ENCODE data around the gene LILRA6. TPM values are rescaled to one million over a fixed set of nuclear protein-coding genes. Genes with fewer than 3 reads are reported as not detected.
"Not testable (repeated sequence)": the region's sequence is repeated elsewhere in the genome, so short reads cannot be mapped to it uniquely, and the experiment has no call there.

The LILRA6 gene
- total RNA-seq, result under 1 TPM; 0.37 to 0.45 TPM

DNA sequence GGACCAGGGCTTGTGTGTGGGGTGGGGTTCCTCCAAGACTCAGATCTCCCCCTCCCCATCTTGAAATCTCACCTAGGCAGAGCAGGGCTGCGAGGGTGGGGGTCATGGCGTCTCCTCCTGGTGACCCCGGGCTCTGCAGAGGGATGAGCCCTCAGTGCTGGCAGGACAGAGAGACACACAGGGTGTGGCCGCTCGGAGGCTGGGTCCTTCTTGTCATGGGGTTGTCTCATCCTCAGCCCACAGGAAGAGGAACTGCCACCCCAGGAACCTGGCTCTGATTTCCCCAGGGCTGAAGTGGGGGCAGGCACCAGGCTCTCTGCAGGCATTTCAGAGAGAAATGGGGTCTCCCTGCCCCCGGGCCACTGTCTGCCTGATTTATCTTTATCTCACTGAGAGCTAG lies at the start of gene LILRA6:
Gene LILRA6 (minus strand): TSS at position 145 of the 400 bp plus-strand sequence.
- H3K4me1 Mint-ChIP-seq; H3K27me3 Mint-ChIP-seq; CTCF ChIA-PET; H3K4me3 Mint-ChIP-seq; H3K9me3 Mint-ChIP-seq; H3K36me3 Mint-ChIP-seq (ENCODE audit: low read depth); POLR2A ChIA-PET; DNase-seq; H3K27ac Mint-ChIP-seq: not testable (repeated sequence)

GRCh38 chr19:54289160-54289559 lies 46.6 kb upstream of the LILRA6 start:
- CTCF ChIA-PET; H3K9me3 Mint-ChIP-seq; H3K4me3 Mint-ChIP-seq; H3K27ac Mint-ChIP-seq; DNase-seq; POLR2A ChIA-PET; H3K36me3 Mint-ChIP-seq (ENCODE audit: low read depth); H3K4me1 Mint-ChIP-seq: not testable (repeated sequence)
- H3K27me3 Mint-ChIP-seq, result peaks cover 24% of the 10 kb centered on the region

GRCh38 chr19:54287456-54287855 lies 44.9 kb upstream of the LILRA6 start:
- no peak for DNase-seq
- ChIA-PET POLR2A (no interaction called here), CTCF (no interaction called here)
- H3K4me1 Mint-ChIP-seq, result peaks cover 6% of the 10 kb centered on the region
- no peaks in the 10 kb centered on the region for H3K36me3 Mint-ChIP-seq (ENCODE audit: low read depth)
- no peak overlapping the region for H3K27ac Mint-ChIP-seq
- H3K27me3 Mint-ChIP-seq, result peaks cover 24% of the 10 kb centered on the region
- no peak overlapping the region for H3K4me3 Mint-ChIP-seq
- no peaks in the 10 kb centered on the region for H3K9me3 Mint-ChIP-seq

DNA sequence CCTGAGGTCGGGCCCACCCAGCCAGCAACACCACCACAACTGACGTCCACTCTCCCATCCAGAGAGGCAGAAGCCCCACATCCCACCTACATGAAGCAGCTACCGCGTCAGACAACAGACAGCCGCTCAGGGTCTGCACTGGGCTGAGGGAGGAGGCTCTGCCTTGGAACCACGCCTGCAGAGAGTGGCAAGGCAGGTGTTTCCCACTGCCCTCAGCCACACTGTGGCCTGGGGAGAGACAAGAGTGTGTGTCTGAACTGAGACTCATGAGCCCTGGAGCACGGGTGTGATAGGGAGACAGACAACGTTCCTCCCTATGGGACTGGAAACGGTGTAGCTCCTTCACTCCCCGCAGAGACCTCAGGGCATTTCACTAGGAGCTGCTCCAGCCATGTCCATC lies 43.7 kb upstream of the LILRA6 start:
- H3K4me3 Mint-ChIP-seq; CTCF ChIA-PET; H3K27ac Mint-ChIP-seq; POLR2A ChIA-PET; H3K9me3 Mint-ChIP-seq; H3K4me1 Mint-ChIP-seq; DNase-seq; H3K36me3 Mint-ChIP-seq (ENCODE audit: low read depth): not testable (repeated sequence)
- peaks cover 31% of the 10 kb centered on the region for H3K27me3 Mint-ChIP-seq

DNA sequence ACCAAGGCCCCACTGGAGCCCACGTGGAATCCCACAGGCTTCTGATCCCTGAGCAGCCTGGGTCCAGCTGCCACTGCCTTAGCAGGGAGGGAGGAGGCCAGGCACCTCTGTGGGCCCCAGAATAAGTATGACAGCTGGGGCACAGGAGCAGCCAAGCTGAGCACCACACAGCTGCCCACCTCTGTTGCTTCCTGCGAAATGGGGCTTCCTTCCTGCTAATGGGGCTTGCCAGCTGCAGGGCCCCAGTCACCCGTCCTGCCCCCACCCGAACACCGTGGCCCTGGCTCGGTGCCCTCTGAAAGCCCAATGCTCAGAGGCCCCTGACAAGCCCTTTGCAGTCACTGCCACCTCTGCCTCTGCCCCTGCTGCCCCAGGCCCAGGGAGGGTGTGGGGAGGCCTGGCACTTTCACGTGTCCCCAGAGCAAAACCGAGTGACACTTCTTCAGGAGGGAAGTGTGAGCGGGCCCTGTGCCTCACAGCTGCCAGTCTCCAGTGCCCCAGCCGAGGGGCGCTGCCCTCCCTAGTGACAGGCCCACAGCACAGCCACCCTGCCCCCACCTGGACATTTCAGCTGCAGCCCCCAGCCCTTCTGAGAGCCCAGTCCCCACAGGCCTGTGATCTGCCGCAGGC lies 43.0 kb upstream of the LILRA6 start:
- DNase-seq; H3K36me3 Mint-ChIP-seq (ENCODE audit: low read depth); H3K9me3 Mint-ChIP-seq; POLR2A ChIA-PET; H3K4me3 Mint-ChIP-seq; H3K27ac Mint-ChIP-seq; H3K4me1 Mint-ChIP-seq; CTCF ChIA-PET: not testable (repeated sequence)
- peaks cover 38% of the 10 kb centered on the region for H3K27me3 Mint-ChIP-seq

GRCh38 chr19:54282686-54283470 lies 40.3 kb upstream of the LILRA6 start:
- DNase-seq, result no peak
- Mint-ChIP-seq H3K27me3 (peaks cover 41% of the 10 kb centered on the region), H3K4me3 (no peak overlapping the region), H3K9me3 (no peaks in the 10 kb centered on the region), H3K4me1 (peaks cover 6% of the 10 kb centered on the region), H3K36me3 (ENCODE audit: low read depth) (no peaks in the 10 kb centered on the region), H3K27ac (no peak overlapping the region)
- ChIA-PET CTCF (no interaction called here), POLR2A (no interaction called here)

GRCh38 chr19:54281729-54282075 lies 39.1 kb upstream of the LILRA6 start:
- CTCF ChIA-PET; DNase-seq; POLR2A ChIA-PET; H3K36me3 Mint-ChIP-seq (ENCODE audit: low read depth); H3K4me1 Mint-ChIP-seq; H3K9me3 Mint-ChIP-seq; H3K27ac Mint-ChIP-seq; H3K4me3 Mint-ChIP-seq: not testable (repeated sequence)
- peaks cover 31% of the 10 kb centered on the region for H3K27me3 Mint-ChIP-seq

DNA sequence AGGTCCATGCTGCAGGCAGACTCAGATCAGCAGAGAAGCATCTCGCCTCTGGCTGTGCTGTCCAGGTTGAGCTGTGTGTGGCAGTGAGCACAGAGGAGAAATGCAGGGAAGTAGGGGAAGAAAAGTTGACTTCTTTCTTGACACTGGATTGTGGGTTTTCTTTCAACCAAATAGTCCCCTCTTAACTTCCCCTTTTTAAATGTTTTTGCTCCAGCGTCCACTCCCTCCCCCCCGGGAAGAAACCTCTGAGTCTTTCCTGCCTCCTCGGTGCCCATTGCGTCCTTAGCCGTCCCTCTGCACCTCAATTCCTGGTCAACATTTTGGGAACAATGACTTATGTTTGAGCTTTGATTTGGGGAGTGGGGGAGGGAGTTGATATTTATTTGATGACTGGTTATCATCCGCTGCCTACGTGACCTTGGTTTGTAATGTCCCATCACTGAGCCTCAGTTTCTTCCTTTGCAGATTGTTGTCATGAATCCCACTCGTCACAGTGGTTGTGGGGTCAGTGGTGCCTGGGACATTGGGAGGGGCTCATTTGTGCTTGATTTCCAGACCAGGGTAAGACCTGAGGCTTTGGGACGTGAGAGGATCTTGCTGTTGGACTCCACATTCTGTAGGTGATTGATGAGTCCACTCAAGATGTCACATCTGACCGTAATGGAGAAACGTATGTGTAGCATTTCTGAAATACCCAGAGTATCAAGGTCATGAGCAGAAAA lies 38.6 kb upstream of the LILRA6 start, which contains the start of gene LILRB2:
Gene LILRB2 (minus strand): TSS at position 104 of the 722 bp plus-strand sequence. CDS start 614 bp downstream, outside the sequence.
- Mint-ChIP-seq H3K4me1 (peaks cover 6% of the 10 kb centered on the region), H3K36me3 (ENCODE audit: low read depth) (no peaks in the 10 kb centered on the region), H3K27me3 (peaks cover 31% of the 10 kb centered on the region), H3K4me3 (no peak within 1 kb of the TSS), H3K9me3 (no peaks in the 10 kb centered on the region), H3K27ac (no peak within 1 kb of the TSS)
- no peak for DNase-seq
- ChIA-PET CTCF (no interaction called here), POLR2A (no interaction called here)

DNA sequence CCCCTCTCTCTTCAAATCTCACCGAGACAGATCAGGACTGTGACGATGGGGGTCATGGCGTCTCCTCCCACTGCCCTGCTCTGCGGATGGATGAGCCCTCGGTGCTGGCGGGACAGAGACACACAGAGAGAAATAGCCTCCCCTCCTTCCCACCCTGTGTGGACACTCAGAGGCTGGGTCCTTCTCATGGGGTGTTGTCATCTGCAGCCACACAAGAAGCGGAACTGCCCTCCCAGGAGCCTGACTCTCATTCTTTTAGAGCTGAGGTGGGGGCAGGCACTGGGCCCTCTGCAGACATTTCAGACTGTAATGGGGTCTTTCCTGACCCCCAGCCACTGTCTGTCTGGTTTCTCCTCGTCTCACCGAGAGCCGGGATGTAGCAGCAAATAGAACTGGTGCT lies 37.9 kb upstream of the LILRA6 start:
- H3K9me3 Mint-ChIP-seq; DNase-seq; H3K4me1 Mint-ChIP-seq; H3K4me3 Mint-ChIP-seq; H3K36me3 Mint-ChIP-seq (ENCODE audit: low read depth); CTCF ChIA-PET; POLR2A ChIA-PET; H3K27ac Mint-ChIP-seq: not testable (repeated sequence)
- peaks cover 31% of the 10 kb centered on the region for H3K27me3 Mint-ChIP-seq

DNA sequence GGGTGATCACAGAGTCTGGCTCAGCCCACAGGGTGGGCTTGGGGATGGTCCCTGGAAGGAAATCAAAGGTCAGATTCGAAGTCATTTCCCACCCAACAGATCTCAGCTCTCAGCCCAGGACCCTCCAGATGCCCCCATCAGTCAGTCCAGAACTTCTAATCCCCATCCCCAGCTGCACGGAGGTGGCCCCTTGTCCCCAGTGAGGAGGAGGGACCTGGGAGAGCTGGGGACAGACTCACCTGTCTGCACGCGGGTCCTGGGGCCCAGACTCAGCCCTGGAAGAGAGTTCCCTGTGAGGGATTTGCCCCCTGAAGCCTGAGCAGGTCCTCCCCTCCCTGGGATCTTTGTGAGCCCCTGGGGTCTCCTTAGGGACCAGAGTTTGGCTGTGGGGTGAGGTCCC lies 37.4 kb upstream of the LILRA6 start:
- H3K36me3 Mint-ChIP-seq (ENCODE audit: low read depth); H3K4me3 Mint-ChIP-seq; POLR2A ChIA-PET; H3K4me1 Mint-ChIP-seq; CTCF ChIA-PET; DNase-seq; H3K27ac Mint-ChIP-seq; H3K9me3 Mint-ChIP-seq: not testable (repeated sequence)
- peaks cover 31% of the 10 kb centered on the region for H3K27me3 Mint-ChIP-seq

GRCh38 chr19:54279406-54279962 lies 36.9 kb upstream of the LILRA6 start:
- H3K36me3 Mint-ChIP-seq (ENCODE audit: low read depth), result no peaks in the 10 kb centered on the region
- peaks cover 28% of the 10 kb centered on the region for H3K27me3 Mint-ChIP-seq
- POLR2A ChIA-PET, result no interaction called here
- H3K27ac Mint-ChIP-seq, result no peak overlapping the region
- no peaks in the 10 kb centered on the region for H3K9me3 Mint-ChIP-seq
- peaks cover 6% of the 10 kb centered on the region for H3K4me1 Mint-ChIP-seq
- DNase-seq, result no peak
- no peak overlapping the region for H3K4me3 Mint-ChIP-seq
- CTCF ChIA-PET, result no interaction called here

GRCh38 chr19:54278571-54279195 lies 36.1 kb upstream of the LILRA6 start:
- H3K36me3 Mint-ChIP-seq (ENCODE audit: low read depth); POLR2A ChIA-PET; CTCF ChIA-PET; H3K4me1 Mint-ChIP-seq; H3K27ac Mint-ChIP-seq; DNase-seq; H3K9me3 Mint-ChIP-seq; H3K4me3 Mint-ChIP-seq: not testable (repeated sequence)
- peaks cover 28% of the 10 kb centered on the region for H3K27me3 Mint-ChIP-seq

DNA sequence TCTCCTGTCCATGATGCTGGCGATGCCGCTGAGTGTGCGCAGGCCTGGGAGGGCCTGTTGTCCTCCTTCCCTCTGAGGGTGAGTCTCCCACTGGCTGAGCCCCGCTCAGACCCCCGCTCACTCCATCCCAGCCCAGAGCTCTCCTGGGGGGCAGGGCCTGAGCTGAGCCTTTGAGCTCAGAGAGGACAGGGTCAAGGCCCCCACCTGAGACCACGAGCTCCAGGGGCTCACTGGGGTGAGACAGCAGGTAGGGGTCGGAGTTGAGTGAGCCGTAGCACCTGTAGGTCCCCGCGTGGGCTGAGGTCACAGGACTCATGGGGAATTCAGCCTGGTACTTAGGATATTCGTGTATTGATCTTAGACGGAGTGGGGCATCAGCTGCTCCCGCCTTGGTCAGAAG lies 35.5 kb upstream of the LILRA6 start:
- CTCF ChIA-PET, H3K9me3 Mint-ChIP-seq, H3K27ac Mint-ChIP-seq: not testable (repeated sequence)

More for the DNA sequence above, 35.5 kb upstream of the LILRA6 start:
- DNase-seq; POLR2A ChIA-PET; H3K36me3 Mint-ChIP-seq (ENCODE audit: low read depth); H3K4me1 Mint-ChIP-seq; H3K4me3 Mint-ChIP-seq: not testable (repeated sequence)
- peaks cover 29% of the 10 kb centered on the region for H3K27me3 Mint-ChIP-seq

All from activated CD4-positive, alpha-beta T cell treated with anti-CD3 and anti-CD28 coated beads, Interleukin-2, amount 10 ng/mL, durations not matched to agents 7 days and 5 days (primary cell).